Measurements from ENCODE around the gene SDHB.

GRCh38 chr1:17093822-17094393, 40.1 kb upstream of the SDHB start:
- TF ChIP-seq CTCF (IDR thresholded peaks at IDR 0.05) (no peak), POLR2A (IDR thresholded peaks at IDR 0.05) (no peak)

Measured in body of pancreas (tissue), 4 donors.